Hematopoietic multipotent progenitor cell treated with erythropoietin and hydrocortisone succinate and interleukin-3 and kit ligand, for 17 days (in vitro differentiated cells): ENCODE data around the gene STX8.
"Not testable (repeated sequence)": the region's sequence is repeated elsewhere in the genome, so short reads cannot be mapped to it uniquely, and the experiment has no call there.

ENCODE experiments used
- DNase-seq: peaks from one replicate; pipeline ENCODE4 v3.0.0-alpha.2; 2015; ENCODE audit warnings: low spot score

STX8 gene

GRCh38 chr17:9575381-9576101 lies at the start of gene STX8:
STX8 (minus strand) TSS chr17:9575820; CDS start chr17:9575808, 12 bp downstream.
- peak; percentile 32 for DNase-seq

- no peak for DNase-seq
These were observed 47.3 kb upstream of the STX8 start for GRCh38 chr17:9622961-9623360.

GRCh38 chr17:9615486-9615885 lies 39.9 kb upstream of the STX8 start:
- DNase-seq = no peak

GRCh38 chr17:9612006-9612405 lies 36.4 kb upstream of the STX8 start:
- DNase-seq = no peak

GRCh38 chr17:9611557-9611956 lies 35.9 kb upstream of the STX8 start:
- DNase-seq = no peak

GRCh38 chr17:9607058-9607457 lies 31.4 kb upstream of the STX8 start:
- DNase-seq = not testable (repeated sequence)

GRCh38 chr17:9606453-9606852 lies 30.8 kb upstream of the STX8 start:
- no peak for DNase-seq

- DNase-seq = not testable (repeated sequence)
These were observed 29.0 kb upstream of the STX8 start for GRCh38 chr17:9604583-9604982.

GRCh38 chr17:9598661-9599060 lies 23.0 kb upstream of the STX8 start:
- no peak for DNase-seq

- DNase-seq = not testable (repeated sequence)
These were observed 22.0 kb upstream of the STX8 start for GRCh38 chr17:9597638-9598037.

- DNase-seq = no peak
These were observed 18.4 kb upstream of the STX8 start for GRCh38 chr17:9594065-9594464.

- no peak for DNase-seq
These were observed 12.5 kb upstream of the STX8 start for GRCh38 chr17:9587969-9588656.

GRCh38 chr17:9577373-9577709 lies 1.7 kb upstream of the STX8 start:
- no peak for DNase-seq

- peak; percentile 52 for DNase-seq
These were observed 1.1 kb upstream of the STX8 start, which contains the start of gene CFAP52 for GRCh38 chr17:9576521-9577372. CFAP52 (plus strand) TSS chr17:9576642; CDS start chr17:9576696, 54 bp downstream.

GRCh38 chr17:9571201-9571600 lies 4.4 kb downstream of the STX8 start:
- no peak for DNase-seq

GRCh38 chr17:9568957-9569588 lies 6.5 kb downstream of the STX8 start:
- no peak for DNase-seq

GRCh38 chr17:9568004-9568403 lies 7.6 kb downstream of the STX8 start:
- no peak for DNase-seq

GRCh38 chr17:9566739-9567138 lies 8.9 kb downstream of the STX8 start:
- not testable (repeated sequence) for DNase-seq

GRCh38 chr17:9566067-9566466 lies 9.6 kb downstream of the STX8 start:
- no peak for DNase-seq

- DNase-seq = no peak
These were observed 11.5 kb downstream of the STX8 start for GRCh38 chr17:9564104-9564503.

GRCh38 chr17:9557857-9558256 lies 17.8 kb downstream of the STX8 start:
- no peak for DNase-seq

- no peak for DNase-seq
These were observed 18.4 kb downstream of the STX8 start for GRCh38 chr17:9557161-9557755.
